Naive thymus-derived CD8-positive, alpha-beta T cell (primary cell): Measurements from ENCODE around the gene ZFPM1. TPM values are rescaled to one million over a fixed set of nuclear protein-coding genes. Genes with fewer than 3 reads are reported as not detected.
A peak's percentile ranks its signal among the peaks of the same experiment; 100 is the strongest.

Experiments
- ATAC-seq, 2 donors: fragments of 150-1000 bp; cut with Tn5 transposase in 1 of 2; sonication (Bioruptor Pico), chemical (Tn5 transposase) in 1 of 2; 1 replicate in 1 of 2; 2 replicates in 1 of 2; pipeline ENCODE4 v1.10.0; 2021; ENCODE audit warnings: mild to moderate bottlenecking in 2 of 2, moderate library complexity in 2 of 2
- POLR2A ChIA-PET: fragments of 350-600 bp; sonication (Branson Sonifier 250); formaldehyde crosslinking; loops from one replicate; lab custom pipeline; 2021; ENCODE audit warnings: antibody characterized with exemption; lab: Charles Lee
- DNase-seq, 10 donors: peaks; one replicate each; pipeline versions ENCODE4 v3.0.0 to v3.0.0-alpha.2; 2020 to 2022
- H3K27ac Mint-ChIP-seq, 10 donors: one replicate each; pipeline ENCODE4 v1.8.0; 2020 to 2022; ENCODE audit warnings: mild to moderate bottlenecking in 10 of 10, mixed read lengths in 10 of 10, moderate library complexity in 4 of 10, inconsistent platforms in 1 of 10
- H3K27me3 Mint-ChIP-seq, 5 donors: one replicate each; pipeline ENCODE4 v1.8.0; 2021 to 2022; ENCODE audit warnings: mixed read lengths in 5 of 5
- H3K36me3 Mint-ChIP-seq, 3 donors: one replicate each; pipeline ENCODE4 v1.8.0; 2020 to 2022; ENCODE audit warnings: mixed read lengths in 3 of 3, mild to moderate bottlenecking in 2 of 3, inconsistent platforms in 1 of 3
- H3K4me1 Mint-ChIP-seq, 4 donors: one replicate each; pipeline ENCODE4 v1.8.0; 2021 to 2022; ENCODE audit warnings: mixed read lengths in 4 of 4
- H3K4me3 Mint-ChIP-seq, 10 donors: one replicate each; pipeline ENCODE4 v1.8.0; 2020 to 2022; ENCODE audit warnings: mild to moderate bottlenecking in 10 of 10, mixed read lengths in 10 of 10, moderate library complexity in 6 of 10, inconsistent platforms in 1 of 10
- H3K9me3 Mint-ChIP-seq, 9 donors: one replicate each; pipeline ENCODE4 v1.8.0; 2020 to 2022; ENCODE audit warnings: mixed read lengths in 9 of 9, mild to moderate bottlenecking in 3 of 9, inconsistent platforms in 1 of 9, moderate library complexity in 1 of 9
- polyA plus RNA-seq, 3 donors: library from polyadenylated mRNA; unstranded; fragments of 300-500 nt; fragmentation: Illumina TruSeq; gene quantifications; one replicate each; pipeline ENCODE4 v1.2.3, GENCODE V29; 2021
- total RNA-seq, 8 experiments: library from RNA in 2 of 8; stranded (reverse) in 2 of 8; gene quantifications; one replicate each; pipeline ENCODE4 v1.2.3 and lab custom pipeline; 2021 to 2026

The ZFPM1 gene
- total and polyA plus RNA-seq, 5 experiments from 2014 or later = 0.23 to 10.8 (median 0.36) TPM

- DNase-seq (peak in 1 of 10 donors; percentile 34), ATAC-seq (no peak)
- peak overlapping the region; percentile 77 to 95 (median 88) for H3K27ac Mint-ChIP-seq
- peaks cover 2 to 43% (median 31%) of the 10 kb centered on the region in 4 donors for H3K4me1 Mint-ChIP-seq
- peak overlapping the region; percentile 81 to 94 (median 88) for H3K4me3 Mint-ChIP-seq
- H3K27me3 Mint-ChIP-seq = no peaks in the 10 kb centered on the region
- H3K9me3 Mint-ChIP-seq = no peaks in the 10 kb centered on the region
- POLR2A ChIA-PET = interaction anchor here (0.6 to 2.1 kb wide), 4 partner anchors 110 to 133 kb away, joined by 4 to 27 read pairs (median 8); partner anchors contain the start of gene ZFPM1
- H3K36me3 Mint-ChIP-seq = peaks cover 0 to 16% (median 3%) of the 10 kb centered on the region in 3 donors
These were observed 115.9 kb downstream of the ZFPM1 start for GRCh38 chr16:88568710-88569613.

GRCh38 chr16:88569614-88569984 is 116.5 kb downstream of the ZFPM1 start:
- DNase-seq (peak in 2 of 10 donors; percentile 11 to 25), ATAC-seq (peak; percentile 44 to 59)
- no peaks in the 10 kb centered on the region for H3K9me3 Mint-ChIP-seq
- peaks cover 2 to 46% (median 32%) of the 10 kb centered on the region in 4 donors for H3K4me1 Mint-ChIP-seq
- no peaks in the 10 kb centered on the region for H3K27me3 Mint-ChIP-seq
- POLR2A ChIA-PET = interaction anchor here (0.7 to 2.1 kb wide), 13 partner anchors 14 to 804 kb away, joined by 3 to 27 read pairs (median 5); partner anchors contain the start of genes BANP, GALNS, KLHDC4 and TRAPPC2L
- H3K36me3 Mint-ChIP-seq = peaks cover 0 to 20% (median 4%) of the 10 kb centered on the region in 3 donors
- H3K4me3 Mint-ChIP-seq = peak overlapping the region; percentile 81 to 94 (median 88)
- H3K27ac Mint-ChIP-seq = peak overlapping the region; percentile 77 to 95 (median 88)

- H3K9me3 Mint-ChIP-seq = no peaks in the 10 kb centered on the region
- DNase-seq = peak; percentile 88 to 100 (median 96)
- POLR2A ChIA-PET = interaction anchor here (0.6 to 2.1 kb wide), 17 partner anchors 15 to 804 kb away, joined by 3 to 27 read pairs (median 4); partner anchors contain the start of genes BANP, GALNS, KLHDC4 and MVD
- peaks cover 2 to 47% (median 32%) of the 10 kb centered on the region in 4 donors for H3K4me1 Mint-ChIP-seq
- H3K27me3 Mint-ChIP-seq = no peaks in the 10 kb centered on the region
- peaks cover 0 to 20% (median 4%) of the 10 kb centered on the region in 3 donors for H3K36me3 Mint-ChIP-seq
- ATAC-seq = peak; percentile 86 to 87
- H3K27ac Mint-ChIP-seq = peak within 1 kb of the TSS; percentile 78 to 95 (median 92)
- H3K4me3 Mint-ChIP-seq = peak within 1 kb of the TSS; percentile 81 to 94 (median 88)
These were observed 117.1 kb downstream of the ZFPM1 start, which contains the start of gene ZC3H18 for GRCh38 chr16:88569985-88570690. Gene ZC3H18 (plus strand): TSS chr16:88570403. CDS start chr16:88577124, 6,721 bp downstream.

- H3K27ac Mint-ChIP-seq = peak overlapping the region; percentile 48 to 93 (median 84)
- H3K4me1 Mint-ChIP-seq = peaks cover 5 to 52% (median 32%) of the 10 kb centered on the region in 4 donors
- H3K4me3 Mint-ChIP-seq = peak overlapping the region; percentile 80 to 89 (median 86)
- H3K27me3 Mint-ChIP-seq = no peaks in the 10 kb centered on the region
- DNase-seq (peak in 5 of 10 donors; percentile 11 to 46 (median 15)), ATAC-seq (peak; percentile 61 to 62)
- POLR2A ChIA-PET = interaction anchor here (0.6 to 2.1 kb wide), 15 partner anchors 28 to 805 kb away, joined by 3 to 27 read pairs (median 5); partner anchors contain the start of genes GALNS, KLHDC4, MVD and TRAPPC2L
- no peaks in the 10 kb centered on the region for H3K9me3 Mint-ChIP-seq
- H3K36me3 Mint-ChIP-seq = peaks cover 0 to 25% (median 4%) of the 10 kb centered on the region in 3 donors
These were observed 117.6 kb downstream of the ZFPM1 start for GRCh38 chr16:88570691-88571092.

- no peaks in the 10 kb centered on the region for H3K9me3 Mint-ChIP-seq
- H3K4me3 Mint-ChIP-seq = no peak overlapping the region
- H3K36me3 Mint-ChIP-seq = peaks cover 4 to 70% (median 8%) of the 10 kb centered on the region in 3 donors
- no peaks in the 10 kb centered on the region for H3K27me3 Mint-ChIP-seq
- DNase-seq = no peak
- no peak for ATAC-seq
- H3K27ac Mint-ChIP-seq = no peak overlapping the region
- H3K4me1 Mint-ChIP-seq = peaks cover 20 to 82% (median 51%) of the 10 kb centered on the region in 4 donors
- POLR2A ChIA-PET = interaction anchor here (0.7 kb wide), 1 partner anchor 1217 kb away, joined by 4 read pairs; no protein-coding TSS in a partner anchor
These were observed 122.2 kb downstream of the ZFPM1 start for GRCh38 chr16:88575251-88575650.

- Mint-ChIP-seq H3K36me3 (peaks cover 4 to 81% (median 8%) of the 10 kb centered on the region in 3 donors), H3K9me3 (no peaks in the 10 kb centered on the region), H3K27ac (no peak overlapping the region), H3K4me3 (no peak overlapping the region), H3K4me1 (peaks cover 25 to 85% (median 52%) of the 10 kb centered on the region in 4 donors), H3K27me3 (no peaks in the 10 kb centered on the region)
- ATAC-seq (no peak), DNase-seq (no peak)
- POLR2A ChIA-PET = no interaction called here
These were observed 123.2 kb downstream of the ZFPM1 start for GRCh38 chr16:88576307-88576706.

- DNase-seq (no peak), ATAC-seq (no peak)
- H3K27ac Mint-ChIP-seq = peak overlapping the region in 4 of 10 donors; percentile 34 to 86 (median 72)
- POLR2A ChIA-PET = no interaction called here
- no peaks in the 10 kb centered on the region for H3K27me3 Mint-ChIP-seq
- H3K4me3 Mint-ChIP-seq = peak overlapping the region in 1 of 10 donors; percentile 31
- H3K4me1 Mint-ChIP-seq = peaks cover 25 to 83% (median 48%) of the 10 kb centered on the region in 4 donors
- no peaks in the 10 kb centered on the region for H3K9me3 Mint-ChIP-seq
- peaks cover 4 to 84% (median 10%) of the 10 kb centered on the region in 3 donors for H3K36me3 Mint-ChIP-seq
These were observed 124.1 kb downstream of the ZFPM1 start for GRCh38 chr16:88577166-88577565.

- POLR2A ChIA-PET = no interaction called here
- ATAC-seq (peak; percentile 80), DNase-seq (peak in 3 of 10 donors; percentile 12 to 58 (median 48))
- peak overlapping the region; percentile 64 to 95 (median 88) for H3K27ac Mint-ChIP-seq
- H3K4me1 Mint-ChIP-seq = peaks cover 25 to 84% (median 46%) of the 10 kb centered on the region in 4 donors
- no peaks in the 10 kb centered on the region for H3K9me3 Mint-ChIP-seq
- peaks cover 4 to 78% (median 10%) of the 10 kb centered on the region in 3 donors for H3K36me3 Mint-ChIP-seq
- H3K4me3 Mint-ChIP-seq = peak overlapping the region; percentile 25 to 73 (median 51)
- H3K27me3 Mint-ChIP-seq = no peaks in the 10 kb centered on the region
These were observed 125.6 kb downstream of the ZFPM1 start for GRCh38 chr16:88578446-88579313.

GRCh38 chr16:88580371-88580770 is 127.3 kb downstream of the ZFPM1 start:
- H3K4me3 Mint-ChIP-seq = peak overlapping the region in 1 of 10 donors; percentile 11
- ATAC-seq = no peak
- POLR2A ChIA-PET = no interaction called here
- H3K27ac Mint-ChIP-seq = peak overlapping the region in 4 of 10 donors; percentile 24 to 86 (median 48)
- no peak for DNase-seq
- no peaks in the 10 kb centered on the region for H3K9me3 Mint-ChIP-seq
- H3K27me3 Mint-ChIP-seq = no peaks in the 10 kb centered on the region
- H3K4me1 Mint-ChIP-seq = peaks cover 26 to 82% (median 51%) of the 10 kb centered on the region in 4 donors
- H3K36me3 Mint-ChIP-seq = peaks cover 4 to 72% (median 7%) of the 10 kb centered on the region in 3 donors

GRCh38 chr16:88581033-88581432 is 128.0 kb downstream of the ZFPM1 start:
- no peak overlapping the region for H3K4me3 Mint-ChIP-seq
- no peak for ATAC-seq

More at GRCh38 chr16:88581033-88581432, 128.0 kb downstream of the ZFPM1 start:
- Mint-ChIP-seq H3K9me3 (no peaks in the 10 kb centered on the region), H3K36me3 (peaks cover 4 to 68% (median 7%) of the 10 kb centered on the region in 3 donors), H3K27me3 (no peaks in the 10 kb centered on the region), H3K27ac (peak overlapping the region in 4 of 10 donors; percentile 16 to 52 (median 28)), H3K4me1 (peaks cover 30 to 84% (median 55%) of the 10 kb centered on the region in 4 donors)
- DNase-seq = no peak
- POLR2A ChIA-PET = no interaction called here
